Measurements from ENCODE around the gene FXYD2. TPM values are rescaled to one million over a fixed set of nuclear protein-coding genes. Genes with fewer than 3 reads are reported as not detected.

The FXYD2 gene
- total RNA-seq, 2 experiments from 2014 or later, result 0.91 to 1.1 TPM

DNA sequence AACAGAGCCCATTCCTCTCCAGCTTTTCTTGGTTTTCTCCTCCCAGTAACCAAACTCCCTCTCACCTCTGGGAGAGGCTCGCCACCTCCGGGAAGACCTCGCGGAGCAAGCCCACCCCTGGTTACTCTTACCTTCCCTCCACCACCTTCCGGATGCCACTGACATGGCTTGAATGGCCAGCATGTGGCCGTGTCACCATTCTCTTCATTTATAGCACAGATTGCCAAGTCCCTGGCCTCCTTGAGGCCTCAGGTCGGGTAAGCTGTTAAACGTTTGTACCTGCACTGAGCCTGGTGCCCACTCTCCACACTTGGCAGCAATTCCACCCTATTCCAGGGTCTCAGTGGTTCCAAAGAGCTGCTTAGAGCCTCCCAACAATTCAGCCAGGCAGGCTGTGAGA, 8.0 kb upstream of the FXYD2 start:
- Mint-ChIP-seq H3K4me1 (peaks cover 32% of the 10 kb centered on the region), H3K27ac (peak overlapping the region; percentile 42), H3K36me3 (ENCODE audit: low read depth) (no peaks in the 10 kb centered on the region), H3K4me3 (no peak overlapping the region), H3K9me3 (ENCODE audit: low read depth) (no peaks in the 10 kb centered on the region), H3K27me3 (no peaks in the 10 kb centered on the region)
- intact Hi-C loops (cut with DNase I, micrococcal nuclease), result no loop called here
- DNase-seq (no peak), ATAC-seq (no peak)
- ChIA-PET POLR2A (no interaction called here), CTCF (interaction anchor here (0.9 to 6.3 kb wide), 7 partner anchors 10 to 221 kb away, joined by 3 to 34 read pairs (median 4); no protein-coding TSS in a partner anchor)

DNA sequence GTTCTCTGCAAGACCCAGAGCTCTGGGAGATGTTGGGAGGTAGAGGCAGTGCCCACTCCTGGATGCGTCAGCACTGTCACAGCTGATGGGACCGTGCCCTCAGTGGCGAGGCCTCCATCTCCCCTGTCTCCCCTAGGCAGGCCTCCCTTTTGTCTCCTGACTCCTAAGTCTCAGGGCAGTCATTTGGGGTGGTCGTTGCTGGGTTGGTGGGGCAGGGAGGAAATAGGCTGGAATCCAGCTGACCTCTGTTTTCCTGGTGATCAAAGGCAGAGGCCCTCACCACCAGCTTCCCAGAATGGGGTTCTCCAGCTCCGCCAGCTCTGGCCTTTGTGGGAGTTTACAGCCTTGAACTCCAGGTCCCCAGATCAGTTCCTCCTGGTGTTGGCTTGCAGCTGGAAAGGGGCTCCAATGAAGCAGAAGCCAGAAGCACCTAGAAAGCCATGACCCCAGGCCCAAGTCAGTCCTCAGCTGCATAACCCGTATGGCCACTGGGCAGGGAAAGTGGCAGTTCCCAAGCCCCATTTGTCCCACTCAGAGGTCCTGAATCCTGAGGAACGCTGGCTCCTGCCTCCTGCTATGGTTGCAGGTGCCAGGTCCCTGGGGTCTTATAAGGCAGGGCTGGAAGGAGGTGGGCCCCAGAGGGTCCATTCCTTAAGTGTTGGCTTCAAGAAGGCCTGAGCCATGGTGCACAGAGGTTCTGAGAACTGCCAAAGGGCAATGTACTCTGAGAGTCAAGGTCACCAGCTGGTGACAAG, 7.3 kb upstream of the FXYD2 start:
- H3K27ac Mint-ChIP-seq, result no peak overlapping the region
- peaks cover 34% of the 10 kb centered on the region for H3K4me1 Mint-ChIP-seq
- no peak for ATAC-seq

DNA sequence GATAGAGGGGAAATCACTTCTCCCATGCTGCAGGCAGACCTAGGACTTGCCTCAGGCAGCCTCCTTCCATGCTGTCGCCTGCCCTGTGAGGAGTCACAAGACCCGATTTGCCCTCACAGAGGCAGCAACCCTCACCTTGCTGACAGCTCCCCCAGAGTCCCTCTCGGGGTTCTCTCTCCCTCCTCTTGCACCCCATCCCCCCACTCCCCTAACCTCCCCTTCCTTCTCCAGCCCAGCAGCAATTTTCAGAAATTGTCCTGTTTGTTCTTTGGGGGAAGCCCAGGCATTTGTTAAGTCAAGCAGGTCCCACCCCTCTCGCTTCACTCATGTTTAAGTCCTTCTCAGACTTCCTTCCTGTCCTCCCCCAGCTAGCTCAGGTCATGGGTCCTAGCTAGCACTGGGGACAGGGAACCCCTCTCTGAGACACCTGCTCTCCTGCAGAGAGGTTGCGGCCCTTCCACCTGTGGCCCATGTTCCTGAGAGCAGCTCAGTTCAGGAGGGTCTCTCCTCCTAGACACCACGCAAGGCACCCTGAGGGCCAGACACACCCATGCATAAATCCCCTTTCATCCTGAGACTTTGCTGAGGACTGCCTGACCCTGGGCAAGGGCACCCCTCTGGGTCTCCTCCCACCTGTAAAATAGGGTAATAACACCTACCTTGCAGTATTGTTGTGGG, 6.3 kb upstream of the FXYD2 start:
- ChIA-PET POLR2A (interaction anchor here (0.6 kb wide), 1 partner anchor 114 kb away, joined by 3 read pairs; no protein-coding TSS in a partner anchor), CTCF (interaction anchor here (1.3 to 6.3 kb wide), 2 partner anchors 14 to 223 kb away, joined by 5 to 34 read pairs; no protein-coding TSS in a partner anchor)
- peaks cover 34% of the 10 kb centered on the region for H3K4me1 Mint-ChIP-seq
- H3K27me3 Mint-ChIP-seq, result no peaks in the 10 kb centered on the region
- H3K9me3 Mint-ChIP-seq (ENCODE audit: low read depth), result no peaks in the 10 kb centered on the region
- H3K36me3 Mint-ChIP-seq (ENCODE audit: low read depth), result no peaks in the 10 kb centered on the region
- no peak overlapping the region for H3K4me3 Mint-ChIP-seq
- intact Hi-C loops (cut with DNase I, micrococcal nuclease), result no loop called here
- ATAC-seq (no peak), DNase-seq (no peak)
- peak overlapping the region; percentile 62 for H3K27ac Mint-ChIP-seq

More for the DNA sequence above, 7.3 kb upstream of the FXYD2 start:
- CTCF ChIA-PET, result interaction anchor here (0.6 to 6.3 kb wide), 8 partner anchors 9 to 835 kb away, joined by 3 to 34 read pairs (median 4); no protein-coding TSS in a partner anchor
- no peak overlapping the region for H3K4me3 Mint-ChIP-seq
- POLR2A ChIA-PET, result interaction anchor here (0.7 kb wide), 1 partner anchor 9 kb away, joined by 3 read pairs; no protein-coding TSS in a partner anchor
- no peaks in the 10 kb centered on the region for H3K27me3 Mint-ChIP-seq
- DNase-seq, result no peak
- no peaks in the 10 kb centered on the region for H3K36me3 Mint-ChIP-seq (ENCODE audit: low read depth)
- H3K9me3 Mint-ChIP-seq (ENCODE audit: low read depth), result no peaks in the 10 kb centered on the region
- intact Hi-C loops (cut with DNase I, micrococcal nuclease), result no loop called here

DNA sequence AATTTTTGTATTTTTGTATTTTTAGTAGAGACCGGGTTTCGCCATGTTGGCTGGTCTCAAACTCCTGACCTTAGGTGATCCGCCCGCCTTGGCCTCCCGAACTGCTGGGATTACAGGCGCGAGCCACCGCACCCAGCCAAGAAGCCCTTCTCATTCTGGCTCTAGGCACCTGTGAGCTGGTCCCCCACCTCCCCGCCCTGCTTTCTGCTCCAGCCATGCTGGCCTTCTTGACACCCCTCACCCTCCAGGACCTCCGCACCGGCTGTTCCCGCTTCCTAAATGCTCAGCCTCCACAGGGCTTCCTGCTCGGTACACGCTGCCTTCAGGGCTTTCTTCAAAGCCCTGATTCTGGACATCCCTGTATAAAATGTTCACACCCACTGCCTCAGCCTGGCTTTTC, 5.5 kb upstream of the FXYD2 start:
- H3K27ac Mint-ChIP-seq, result peak overlapping the region; percentile 58

DNA sequence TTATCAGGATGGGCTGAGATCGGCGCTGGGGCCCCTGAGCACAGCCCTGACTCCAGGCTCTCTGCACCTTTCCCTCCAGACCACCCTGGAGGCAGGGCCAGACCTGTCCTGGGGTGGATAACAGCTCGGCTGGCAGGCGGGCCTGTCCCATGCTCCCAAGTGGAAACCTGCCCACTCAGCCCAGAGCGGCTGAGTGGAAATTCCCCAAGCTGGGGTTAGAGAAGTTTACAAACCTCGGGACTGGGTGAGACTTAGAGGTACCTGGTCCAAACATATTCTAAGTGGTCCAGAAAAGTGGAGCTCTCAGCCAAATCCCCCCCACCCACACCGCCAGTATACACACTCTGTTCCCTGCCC, 4.8 kb upstream of the FXYD2 start:
- DNase-seq (no peak), ATAC-seq (no peak)
- no peaks in the 10 kb centered on the region for H3K9me3 Mint-ChIP-seq (ENCODE audit: low read depth)
- H3K4me3 Mint-ChIP-seq, result no peak overlapping the region
- H3K4me1 Mint-ChIP-seq, result peaks cover 36% of the 10 kb centered on the region
- H3K36me3 Mint-ChIP-seq (ENCODE audit: low read depth), result no peaks in the 10 kb centered on the region
- intact Hi-C loops (cut with DNase I, micrococcal nuclease), result no loop called here
- ChIA-PET POLR2A (no interaction called here), CTCF (interaction anchor here (1.3 to 7.1 kb wide), 3 partner anchors 13 to 224 kb away, joined by 5 to 67 read pairs (median 29); no protein-coding TSS in a partner anchor)
- H3K27ac Mint-ChIP-seq, result no peak overlapping the region
- H3K27me3 Mint-ChIP-seq, result no peaks in the 10 kb centered on the region

More for the DNA sequence above, 5.5 kb upstream of the FXYD2 start:
- ChIA-PET CTCF (interaction anchor here (1.3 kb wide), 1 partner anchor 223 kb away, joined by 5 read pairs; no protein-coding TSS in a partner anchor), POLR2A (interaction anchor here (0.6 kb wide), 1 partner anchor 115 kb away, joined by 3 read pairs; no protein-coding TSS in a partner anchor)
- Mint-ChIP-seq H3K9me3 (ENCODE audit: low read depth) (no peaks in the 10 kb centered on the region), H3K27me3 (no peaks in the 10 kb centered on the region), H3K4me3 (no peak overlapping the region), H3K36me3 (ENCODE audit: low read depth) (no peaks in the 10 kb centered on the region), H3K4me1 (peaks cover 34% of the 10 kb centered on the region)
- DNase-seq, result no peak
- no peak for ATAC-seq
- intact Hi-C loops (cut with DNase I, micrococcal nuclease), result no loop called here

DNA sequence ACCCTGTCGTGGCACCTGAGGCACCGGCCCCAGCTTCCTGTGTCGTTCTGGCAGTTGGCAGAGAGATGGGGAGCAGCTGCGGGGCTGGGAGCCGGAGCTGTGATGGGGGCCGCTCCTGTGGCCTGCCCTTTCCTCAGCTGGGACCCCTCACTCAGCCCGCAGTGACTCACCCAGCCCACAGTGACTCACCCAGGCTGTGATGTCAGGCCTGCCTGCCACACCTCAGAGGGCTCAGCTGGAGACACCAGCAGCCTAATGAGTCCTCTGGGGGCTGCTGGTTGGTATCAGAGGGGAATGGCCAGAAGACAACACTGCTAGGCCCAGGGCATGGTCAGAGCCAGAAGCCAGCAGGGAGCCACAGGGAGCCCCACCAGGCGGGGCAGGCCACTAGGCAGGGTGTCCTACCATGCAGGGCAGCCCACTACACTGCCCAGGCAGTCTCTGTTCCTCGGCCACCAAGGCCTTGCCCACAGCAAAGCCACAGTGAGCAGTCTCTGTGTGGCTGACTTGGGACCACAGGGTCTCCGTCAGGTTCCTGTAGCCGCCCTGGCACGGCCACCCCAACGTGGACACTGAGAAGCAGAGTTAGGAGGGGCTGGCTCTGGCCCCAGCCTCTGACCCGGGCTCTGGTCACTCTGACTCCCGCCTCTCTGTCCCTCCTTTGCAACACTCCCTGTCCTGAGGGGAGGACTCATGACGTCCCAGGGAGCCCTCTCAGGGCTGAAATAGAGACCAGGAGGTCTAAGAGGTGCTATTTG, 4.2 kb upstream of the FXYD2 start:
- intact Hi-C loops (cut with DNase I, micrococcal nuclease), result loop anchor here in 1 of 2 experiments (1.0 kb wide), 1 partner anchor 11 kb away; no protein-coding TSS in a partner anchor
- H3K36me3 Mint-ChIP-seq (ENCODE audit: low read depth), result no peaks in the 10 kb centered on the region
- CTCF ChIA-PET, result interaction anchor here (0.8 to 7.1 kb wide), 7 partner anchors 13 to 224 kb away, joined by 3 to 67 read pairs (median 11); no protein-coding TSS in a partner anchor
- no peaks in the 10 kb centered on the region for H3K27me3 Mint-ChIP-seq
- POLR2A ChIA-PET, result interaction anchor here (0.7 to 1.5 kb wide), 2 partner anchors 11 to 222 kb away, joined by 3 to 7 read pairs; no protein-coding TSS in a partner anchor
- ATAC-seq (peak; percentile 96), DNase-seq (peak; percentile 91)
- H3K9me3 Mint-ChIP-seq (ENCODE audit: low read depth), result no peaks in the 10 kb centered on the region
- H3K4me3 Mint-ChIP-seq, result no peak overlapping the region
- peak overlapping the region; percentile 78 for H3K27ac Mint-ChIP-seq
- peaks cover 41% of the 10 kb centered on the region for H3K4me1 Mint-ChIP-seq

DNA sequence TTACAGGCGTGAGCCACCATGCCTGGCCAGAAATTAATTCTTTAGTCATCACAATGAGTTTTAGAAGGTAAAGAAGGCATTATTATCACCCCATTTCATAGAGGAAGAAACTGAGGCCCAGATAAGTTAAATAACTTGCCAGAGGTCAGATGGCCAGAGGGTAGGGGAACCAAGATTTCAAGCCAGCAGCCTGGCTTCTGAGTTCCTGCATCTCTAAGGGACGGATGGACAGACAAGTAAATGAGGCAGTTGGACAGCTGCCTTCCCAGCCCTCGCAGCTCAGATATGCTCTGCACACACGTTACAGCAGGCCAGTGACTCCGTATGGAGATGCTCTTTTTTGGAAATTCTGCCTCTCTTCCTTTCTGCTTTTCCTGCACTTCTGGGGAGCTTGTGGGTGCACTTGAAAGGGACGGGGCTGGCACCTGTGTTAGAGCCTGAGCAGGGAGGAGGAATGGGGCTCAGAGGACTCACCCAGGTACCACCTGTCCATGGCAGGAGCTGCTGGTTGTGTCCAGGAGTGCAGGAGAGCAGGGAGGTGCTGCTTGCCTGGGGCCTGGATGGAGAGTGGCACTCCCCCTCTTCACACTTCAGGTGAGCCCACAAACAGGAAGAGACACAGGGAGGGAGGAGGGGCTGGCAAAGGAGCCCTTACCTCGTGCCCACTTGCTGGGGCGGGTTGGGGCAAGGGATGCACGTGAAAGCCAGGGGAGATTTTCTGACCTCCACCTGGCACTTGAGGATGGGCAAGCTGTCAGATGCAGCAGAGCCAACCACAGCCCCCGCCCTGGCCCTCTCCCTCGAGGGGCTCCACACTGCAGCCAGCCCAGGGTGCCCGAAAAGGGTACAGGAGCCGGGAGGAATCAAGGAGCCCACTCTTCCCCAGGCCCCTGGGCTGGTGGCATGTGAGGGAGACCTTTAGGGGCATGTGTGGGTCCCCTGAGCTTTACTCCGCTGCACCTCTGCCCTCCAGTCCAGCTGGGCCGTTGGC, 3.3 kb upstream of the FXYD2 start:
- H3K4me3 Mint-ChIP-seq, result no peak overlapping the region
- peaks cover 51% of the 10 kb centered on the region for H3K4me1 Mint-ChIP-seq
- no peaks in the 10 kb centered on the region for H3K36me3 Mint-ChIP-seq (ENCODE audit: low read depth)
- H3K9me3 Mint-ChIP-seq (ENCODE audit: low read depth), result no peaks in the 10 kb centered on the region
- intact Hi-C loops (cut with DNase I, micrococcal nuclease), result loop anchor here in 1 of 2 experiments (1.0 kb wide), 1 partner anchor 11 kb away; no protein-coding TSS in a partner anchor
- DNase-seq (no peak), ATAC-seq (peak; percentile 1)
- H3K27me3 Mint-ChIP-seq, result no peaks in the 10 kb centered on the region
- ChIA-PET CTCF (interaction anchor here (0.8 to 7.1 kb wide), 7 partner anchors 12 to 225 kb away, joined by 3 to 67 read pairs (median 11); no protein-coding TSS in a partner anchor), POLR2A (interaction anchor here (0.6 to 1.5 kb wide), 3 partner anchors 10 to 223 kb away, joined by 3 to 7 read pairs (median 3); no protein-coding TSS in a partner anchor)
- peak overlapping the region; percentile 78 for H3K27ac Mint-ChIP-seq

DNA sequence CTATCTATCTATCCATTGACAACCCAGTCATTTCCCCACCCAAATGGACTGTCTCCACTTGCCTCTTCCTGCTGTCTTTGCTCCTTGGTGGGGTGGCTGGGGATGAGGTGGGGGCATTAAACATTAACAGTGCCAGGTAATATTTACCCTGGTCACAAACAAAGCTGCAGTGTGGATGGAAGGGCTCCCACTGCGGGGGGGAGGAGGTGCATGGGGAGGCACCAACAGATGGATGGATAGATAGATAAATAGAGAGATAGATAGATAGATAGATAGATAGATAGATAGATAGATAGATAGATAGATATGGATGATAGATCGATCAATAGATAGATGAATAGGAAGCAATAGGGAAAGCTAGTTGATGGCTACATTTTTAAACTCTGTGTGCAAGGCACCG, 2.3 kb upstream of the FXYD2 start:
- ChIA-PET CTCF (interaction anchor here (0.6 to 7.1 kb wide), 6 partner anchors 11 to 226 kb away, joined by 4 to 67 read pairs (median 12); no protein-coding TSS in a partner anchor), POLR2A (no interaction called here)
- H3K4me1 Mint-ChIP-seq, result peaks cover 57% of the 10 kb centered on the region
- intact Hi-C loops (cut with DNase I, micrococcal nuclease), result no loop called here
- no peak overlapping the region for H3K27ac Mint-ChIP-seq
- H3K36me3 Mint-ChIP-seq (ENCODE audit: low read depth), result no peaks in the 10 kb centered on the region
- H3K9me3 Mint-ChIP-seq (ENCODE audit: low read depth), result no peaks in the 10 kb centered on the region
- no peak for ATAC-seq
- DNase-seq, result no peak
- no peaks in the 10 kb centered on the region for H3K27me3 Mint-ChIP-seq
- no peak overlapping the region for H3K4me3 Mint-ChIP-seq

DNA sequence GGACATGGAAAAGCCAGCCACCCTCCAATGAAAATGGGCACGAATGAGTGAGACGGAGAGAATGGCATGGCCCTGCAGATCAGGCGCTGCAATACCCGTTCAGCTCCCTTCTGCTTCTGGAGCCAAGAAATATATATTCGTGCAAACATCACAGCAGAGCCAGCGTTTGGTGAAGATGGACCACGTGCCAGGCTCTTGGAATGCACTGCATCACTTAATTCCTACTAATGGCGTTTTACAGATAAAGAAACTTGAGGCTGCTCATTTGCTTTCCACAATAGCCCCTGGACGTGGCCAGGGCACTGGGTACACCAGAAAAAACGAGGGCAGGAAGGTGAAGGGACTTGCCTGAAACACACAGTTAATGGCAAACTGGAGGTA, 1.6 kb upstream of the FXYD2 start:
- no peak overlapping the region for H3K4me3 Mint-ChIP-seq
- CTCF ChIA-PET, result interaction anchor here (0.6 to 7.1 kb wide), 4 partner anchors 10 to 227 kb away, joined by 4 to 67 read pairs (median 20); no protein-coding TSS in a partner anchor

More for the DNA sequence above, 1.6 kb upstream of the FXYD2 start:
- POLR2A ChIA-PET, result no interaction called here
- ATAC-seq, result no peak
- Mint-ChIP-seq H3K9me3 (ENCODE audit: low read depth) (no peaks in the 10 kb centered on the region), H3K4me1 (peaks cover 59% of the 10 kb centered on the region), H3K27me3 (no peaks in the 10 kb centered on the region), H3K27ac (no peak overlapping the region), H3K36me3 (ENCODE audit: low read depth) (no peaks in the 10 kb centered on the region)
- intact Hi-C loops (cut with DNase I, micrococcal nuclease), result no loop called here
- DNase-seq, result no peak
